22Rv1 (cell line): ENCODE results near the gene ZCCHC7.

Experiments used
- CTCF ChIP-seq: fragments of 450-650 bp; IDR thresholded peaks from 2 replicates; pipeline ENCODE4 v1.5.1; 2017; ENCODE audit warnings: mild to moderate bottlenecking
- ZFX ChIP-seq: fragments of 450-650 bp; IDR thresholded peaks from 2 replicates; pipeline ENCODE4 v1.6.1; 2017; ENCODE audit warnings: antibody characterized with exemption, borderline replicate concordance

GRCh38 chr9:37383876-37384746, 263.7 kb downstream of the ZCCHC7 start:
- TF ChIP-seq CTCF (no peak), ZFX (no peak)
